WI38 (cell line): ENCODE results near the gene HS3ST5.
A peak's percentile ranks its signal among the peaks of the same experiment; 100 is the strongest.

Source experiments
- H3K4me3 ChIP-seq: 2 replicates; pipeline ENCODE4 v1.5.1; 2011; ENCODE audit warnings: low read depth, mild to moderate bottlenecking, control low read depth, low read length
- TF ChIP-seq, protein P1 (sequence below): IDR thresholded peaks from 2 replicates; pipeline ENCODE4 v1.5.1; 2012; ENCODE audit warnings: low read depth, mild to moderate bottlenecking, control low read depth, low read length

Gene HS3ST5

DNA sequence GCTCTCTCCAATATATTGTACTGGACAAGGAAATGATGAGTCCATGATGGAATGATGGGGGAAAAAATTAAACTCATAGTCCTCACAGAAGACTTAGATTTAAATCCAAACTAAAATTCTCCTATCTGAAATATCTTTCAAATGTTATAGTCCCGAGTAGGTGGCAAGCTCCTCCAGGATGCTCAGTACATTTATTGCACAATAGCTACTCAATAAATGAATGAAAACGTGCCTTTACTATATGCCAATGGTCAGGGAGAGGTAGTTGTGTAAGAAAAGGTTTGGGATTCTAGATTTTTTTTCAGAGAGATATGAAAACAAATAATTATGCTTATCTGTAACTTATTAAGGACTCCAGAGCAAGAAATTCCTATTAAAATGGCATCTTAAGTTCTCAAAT, 32.8 kb downstream of the HS3ST5 start:
- no peak overlapping the region for H3K4me3 ChIP-seq
- TF ChIP-seq, protein P1, sequence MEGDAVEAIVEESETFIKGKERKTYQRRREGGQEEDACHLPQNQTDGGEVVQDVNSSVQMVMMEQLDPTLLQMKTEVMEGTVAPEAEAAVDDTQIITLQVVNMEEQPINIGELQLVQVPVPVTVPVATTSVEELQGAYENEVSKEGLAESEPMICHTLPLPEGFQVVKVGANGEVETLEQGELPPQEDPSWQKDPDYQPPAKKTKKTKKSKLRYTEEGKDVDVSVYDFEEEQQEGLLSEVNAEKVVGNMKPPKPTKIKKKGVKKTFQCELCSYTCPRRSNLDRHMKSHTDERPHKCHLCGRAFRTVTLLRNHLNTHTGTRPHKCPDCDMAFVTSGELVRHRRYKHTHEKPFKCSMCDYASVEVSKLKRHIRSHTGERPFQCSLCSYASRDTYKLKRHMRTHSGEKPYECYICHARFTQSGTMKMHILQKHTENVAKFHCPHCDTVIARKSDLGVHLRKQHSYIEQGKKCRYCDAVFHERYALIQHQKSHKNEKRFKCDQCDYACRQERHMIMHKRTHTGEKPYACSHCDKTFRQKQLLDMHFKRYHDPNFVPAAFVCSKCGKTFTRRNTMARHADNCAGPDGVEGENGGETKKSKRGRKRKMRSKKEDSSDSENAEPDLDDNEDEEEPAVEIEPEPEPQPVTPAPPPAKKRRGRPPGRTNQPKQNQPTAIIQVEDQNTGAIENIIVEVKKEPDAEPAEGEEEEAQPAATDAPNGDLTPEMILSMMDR, result no peak

DNA sequence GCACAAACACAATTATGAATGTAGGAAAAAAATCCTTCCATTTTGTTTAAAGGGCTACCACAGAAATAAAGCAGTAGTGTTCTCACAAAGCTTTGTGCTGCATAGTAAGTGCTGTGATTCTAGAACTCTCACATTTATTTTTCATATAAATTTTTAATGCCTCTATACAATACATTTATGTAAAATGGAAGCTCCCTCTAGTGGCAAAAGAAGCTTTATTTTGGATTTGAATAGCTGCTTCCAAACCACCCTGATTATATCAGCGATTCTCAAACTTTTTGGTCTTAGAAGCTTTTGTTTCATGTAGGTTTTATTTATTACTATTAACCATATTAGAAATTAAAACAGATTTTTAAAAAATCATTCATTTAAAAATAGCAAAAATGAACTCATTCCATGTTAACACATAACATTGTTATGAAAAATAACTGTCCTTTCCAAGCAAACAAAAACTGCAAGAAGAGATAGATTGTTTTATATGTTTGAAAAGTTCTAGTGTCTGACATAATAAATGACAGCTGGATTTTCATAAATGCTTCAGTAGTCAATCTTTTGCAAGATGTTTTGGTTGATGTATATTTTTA, 38.4 kb downstream of the HS3ST5 start:
- no peak overlapping the region for H3K4me3 ChIP-seq
- TF ChIP-seq, protein P1, result peak; percentile 26; the same call in 1 of the 2 replicates

DNA sequence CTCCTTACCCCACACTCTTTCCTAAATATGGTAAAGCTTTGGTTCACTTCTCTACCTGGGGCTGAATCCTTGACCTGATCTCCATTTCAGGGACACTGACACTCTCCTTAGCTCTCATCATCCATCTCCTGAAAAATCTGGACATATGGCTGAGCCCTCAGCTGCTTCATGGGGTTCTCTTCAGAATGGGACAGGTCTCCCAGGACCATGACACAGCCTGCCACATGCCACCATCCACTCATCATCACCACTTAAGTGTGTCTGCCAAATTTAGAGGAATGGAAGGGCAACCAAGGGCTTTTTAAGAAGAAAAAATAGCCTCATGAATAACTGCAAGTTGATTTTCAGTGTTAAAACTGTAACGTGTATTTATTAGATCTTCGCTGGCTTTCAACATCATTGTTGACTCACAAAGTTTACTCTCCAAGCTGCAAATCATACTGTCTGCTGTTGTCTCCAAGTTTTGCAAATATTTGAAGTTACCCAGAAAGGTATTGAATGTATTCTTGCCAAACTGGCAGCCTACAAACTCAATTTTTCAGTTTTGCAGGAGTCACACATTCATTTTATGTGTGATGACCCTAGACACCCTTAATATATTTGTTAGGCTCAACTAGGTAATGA, 41.1 kb downstream of the HS3ST5 start:
- H3K4me3 ChIP-seq, result no peak overlapping the region
- TF ChIP-seq, protein P1, result no peak

DNA sequence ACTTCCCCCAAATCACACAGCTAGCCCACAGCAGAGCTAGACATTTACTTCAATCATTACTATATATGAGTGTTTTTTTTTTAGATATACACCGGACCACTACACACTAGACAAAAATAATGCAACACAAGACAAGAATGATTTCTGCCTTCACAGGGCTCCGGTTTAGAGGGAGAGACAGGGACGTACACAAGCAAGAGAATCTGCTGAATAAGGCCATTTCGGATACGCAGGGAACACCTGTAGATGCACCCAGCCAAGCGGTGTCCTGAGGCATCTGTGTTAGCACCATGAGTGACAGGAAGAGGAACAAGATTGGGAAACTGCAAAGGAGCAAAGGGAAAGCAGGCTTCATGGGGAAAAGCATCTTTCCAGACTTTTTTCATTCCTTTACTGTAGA, 45.7 kb downstream of the HS3ST5 start:
- no peak overlapping the region for H3K4me3 ChIP-seq
- TF ChIP-seq, protein P1, result no peak

DNA sequence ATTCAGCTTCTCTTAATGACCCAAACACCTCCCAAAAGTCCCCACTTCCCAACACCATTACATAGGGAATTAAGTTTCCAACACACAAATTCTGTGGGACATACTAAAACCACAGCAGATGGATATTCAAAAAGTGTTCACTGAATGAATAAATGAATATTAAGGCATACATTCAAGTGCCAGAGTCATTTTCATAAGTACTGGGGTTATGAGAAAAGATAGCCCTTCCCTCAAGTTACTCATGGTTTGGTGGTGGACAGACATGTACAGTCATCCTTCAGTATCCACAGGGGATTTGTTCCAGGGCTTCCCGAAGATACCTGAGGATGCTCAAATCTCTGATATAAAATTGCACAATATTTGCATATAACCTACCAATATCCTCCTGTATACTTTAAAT, 50.4 kb downstream of the HS3ST5 start:
- H3K4me3 ChIP-seq, result no peak overlapping the region
- TF ChIP-seq, protein P1, result no peak

DNA sequence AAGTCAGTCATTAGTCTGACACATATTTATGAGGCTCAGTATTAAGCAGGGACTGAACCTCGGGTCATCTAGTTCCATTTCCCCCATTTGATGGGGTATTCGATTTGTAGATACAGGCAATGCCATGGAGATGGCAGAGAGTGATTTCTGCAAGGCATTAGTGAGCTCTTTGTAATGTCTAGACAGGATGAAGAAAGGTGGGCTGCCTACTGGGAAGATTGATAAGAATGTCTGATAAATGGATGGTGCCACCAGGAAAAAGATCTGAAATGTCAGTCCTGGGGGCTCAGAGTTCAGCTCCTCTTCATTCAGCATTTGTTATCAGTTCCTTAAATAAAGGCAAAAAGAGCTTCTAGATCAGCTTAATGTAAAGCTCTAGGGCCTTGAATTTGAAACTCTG, 51.4 kb downstream of the HS3ST5 start:
- TF ChIP-seq, protein P1, result no peak
- no peak overlapping the region for H3K4me3 ChIP-seq

DNA sequence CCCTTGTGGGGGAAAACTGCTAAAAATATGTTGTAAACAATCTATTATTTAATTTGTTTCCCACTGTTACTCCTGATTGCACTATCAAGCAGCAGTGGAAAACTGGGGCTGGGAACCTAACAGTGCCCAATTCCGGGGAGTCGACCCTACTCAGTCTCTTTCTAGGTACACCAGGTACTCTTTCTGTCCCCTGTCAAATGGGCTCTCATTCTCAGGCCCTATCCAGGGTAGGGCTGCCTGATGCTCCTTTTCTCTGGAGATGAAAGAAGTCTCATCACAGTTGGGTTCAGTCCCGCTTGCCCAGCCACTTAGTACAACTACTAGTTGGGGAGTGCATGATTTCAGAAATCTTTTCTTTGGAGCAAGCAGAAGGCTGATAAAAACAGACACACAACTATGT, 52.0 kb downstream of the HS3ST5 start:
- TF ChIP-seq, protein P1, result no peak
- H3K4me3 ChIP-seq, result no peak overlapping the region
